Mucosa of gallbladder (tissue), 1 donor: ENCODE measurements around the gene BCOR. TPM values are rescaled to one million over a fixed set of nuclear protein-coding genes. Genes with fewer than 3 reads are reported as not detected.

Experiments
- DNase-seq: peaks from one replicate; pipeline ENCODE4 v3.0.0-alpha.2; 2020; ENCODE audit warnings: low spot score
- total RNA-seq: library from RNA; stranded (reverse); gene quantifications from one replicate; pipeline ENCODE4 v1.2.1, GENCODE V29; 2021
- donor health status: DM: no; HTN: no; CAD: no.

BCOR gene
- total RNA-seq, 1 donor from 2014 or later: 25.8 TPM

- no peak for DNase-seq
These were observed 15.2 kb upstream of the BCOR start for GRCh38 chrX:40112996-40113395.

DNA sequence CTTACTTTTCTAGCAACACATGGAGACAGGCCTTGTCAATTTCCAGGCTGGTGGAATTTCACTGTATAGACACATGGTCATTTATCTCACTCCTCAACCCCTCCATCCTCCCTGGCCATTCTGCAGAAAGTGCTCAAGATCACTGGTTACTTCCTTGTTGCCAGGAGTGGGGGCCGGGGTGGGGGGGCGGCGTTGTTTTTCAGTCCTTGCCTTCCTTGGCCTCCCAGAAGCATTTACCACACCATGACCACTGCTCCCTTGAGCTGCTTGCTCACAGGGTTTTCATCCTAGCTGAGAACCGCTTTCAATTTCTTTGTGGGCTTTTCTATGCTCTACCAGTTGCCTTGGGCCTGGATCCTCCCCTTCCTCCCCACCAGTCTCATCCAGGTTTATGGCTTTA, 14.1 kb upstream of the BCOR start:
- no peak for DNase-seq

- no peak for DNase-seq
These were observed 11.7 kb upstream of the BCOR start for GRCh38 chrX:40109288-40110008.

DNA sequence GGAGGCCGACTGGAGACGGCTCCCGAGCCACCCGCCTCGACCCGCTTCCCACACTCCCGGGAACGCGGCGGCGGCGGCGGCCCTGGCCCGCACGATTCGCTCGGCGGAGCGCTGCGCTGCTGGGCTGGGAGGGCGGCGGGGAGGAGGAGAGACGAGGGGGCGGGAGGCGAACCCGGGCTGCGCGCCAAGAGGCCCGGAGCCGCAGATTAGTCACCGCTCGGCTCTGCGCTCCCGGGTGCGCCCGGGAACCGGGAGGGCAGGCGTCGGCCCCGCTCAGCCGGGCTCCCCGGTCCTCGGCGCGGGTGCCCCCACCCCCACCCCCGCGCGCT, 11.2 kb upstream of the BCOR start:
- DNase-seq: peak; percentile 77

DNA sequence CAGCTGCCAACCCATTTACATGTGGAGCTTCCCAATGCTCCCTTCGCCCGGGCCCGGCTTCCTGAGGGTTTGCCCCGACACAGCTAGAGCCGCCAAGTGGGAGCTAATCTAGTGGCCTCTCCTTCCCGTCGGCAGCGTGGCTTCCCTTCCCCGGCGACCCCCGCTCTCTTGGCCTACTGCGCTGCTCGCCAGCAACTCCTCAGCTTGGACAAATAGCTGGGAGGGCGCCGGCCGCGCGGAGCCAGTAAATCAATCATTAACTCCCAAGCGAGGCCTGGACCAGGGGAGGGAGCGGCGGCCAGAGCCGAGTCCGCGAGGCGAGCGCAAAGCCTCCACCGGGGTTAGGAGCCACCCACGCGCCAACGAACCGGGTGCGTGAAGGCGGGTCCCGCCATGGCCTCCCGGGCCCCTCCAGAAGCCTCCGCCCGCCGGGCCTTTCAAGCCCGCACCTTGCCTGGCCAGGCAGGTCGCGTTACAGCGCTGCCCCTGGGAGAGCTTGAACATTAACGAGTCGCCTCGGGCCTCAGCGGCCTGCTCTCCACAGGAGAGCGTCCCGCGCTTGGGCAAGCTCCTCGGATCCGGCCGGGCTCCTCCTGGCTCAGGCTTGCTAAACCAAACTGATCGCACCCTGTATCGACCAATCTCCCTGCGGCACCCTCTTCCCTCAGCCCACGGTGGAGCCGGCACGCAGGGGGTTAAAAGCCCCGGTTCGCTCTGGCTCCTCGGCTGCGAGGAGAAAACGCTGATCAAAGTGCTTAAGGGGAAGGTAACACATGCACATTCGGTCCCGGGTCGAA, 10.6 kb upstream of the BCOR start:
- peak; percentile 52 for DNase-seq

GRCh38 chrX:40107291-40108161, 9.8 kb upstream of the BCOR start:
- DNase-seq: peak; percentile 57

DNA sequence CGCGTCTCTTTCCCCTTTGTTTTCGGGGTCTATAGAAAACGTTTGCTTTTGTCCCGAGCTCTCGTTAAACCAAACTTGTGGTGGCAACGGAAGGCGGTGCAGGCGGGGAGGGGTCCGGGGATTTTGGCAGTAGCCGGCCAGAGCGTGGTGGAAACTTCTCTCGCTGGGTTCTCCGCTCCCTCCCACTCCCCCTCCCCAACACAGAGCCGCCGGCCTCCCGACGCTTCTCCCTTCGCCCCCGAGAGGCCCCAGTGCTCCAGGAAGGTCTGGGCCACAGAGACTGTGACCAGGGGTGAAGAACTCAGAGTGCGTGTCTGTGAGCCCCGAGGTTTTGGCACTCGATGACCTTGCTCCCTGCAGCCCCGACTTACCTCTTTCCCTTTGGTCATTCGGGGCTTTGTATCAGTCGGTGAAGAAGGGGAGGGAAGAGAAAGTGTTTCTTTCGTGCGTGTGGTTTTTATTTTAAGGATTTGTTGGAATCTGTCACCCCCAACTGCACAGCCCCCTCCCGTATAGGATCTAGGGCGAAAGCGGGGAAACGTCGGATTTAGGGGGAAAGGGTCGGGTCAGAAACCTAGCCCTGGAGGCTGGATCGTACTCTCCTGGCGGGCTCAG, 9.0 kb upstream of the BCOR start:
- no peak for DNase-seq

DNA sequence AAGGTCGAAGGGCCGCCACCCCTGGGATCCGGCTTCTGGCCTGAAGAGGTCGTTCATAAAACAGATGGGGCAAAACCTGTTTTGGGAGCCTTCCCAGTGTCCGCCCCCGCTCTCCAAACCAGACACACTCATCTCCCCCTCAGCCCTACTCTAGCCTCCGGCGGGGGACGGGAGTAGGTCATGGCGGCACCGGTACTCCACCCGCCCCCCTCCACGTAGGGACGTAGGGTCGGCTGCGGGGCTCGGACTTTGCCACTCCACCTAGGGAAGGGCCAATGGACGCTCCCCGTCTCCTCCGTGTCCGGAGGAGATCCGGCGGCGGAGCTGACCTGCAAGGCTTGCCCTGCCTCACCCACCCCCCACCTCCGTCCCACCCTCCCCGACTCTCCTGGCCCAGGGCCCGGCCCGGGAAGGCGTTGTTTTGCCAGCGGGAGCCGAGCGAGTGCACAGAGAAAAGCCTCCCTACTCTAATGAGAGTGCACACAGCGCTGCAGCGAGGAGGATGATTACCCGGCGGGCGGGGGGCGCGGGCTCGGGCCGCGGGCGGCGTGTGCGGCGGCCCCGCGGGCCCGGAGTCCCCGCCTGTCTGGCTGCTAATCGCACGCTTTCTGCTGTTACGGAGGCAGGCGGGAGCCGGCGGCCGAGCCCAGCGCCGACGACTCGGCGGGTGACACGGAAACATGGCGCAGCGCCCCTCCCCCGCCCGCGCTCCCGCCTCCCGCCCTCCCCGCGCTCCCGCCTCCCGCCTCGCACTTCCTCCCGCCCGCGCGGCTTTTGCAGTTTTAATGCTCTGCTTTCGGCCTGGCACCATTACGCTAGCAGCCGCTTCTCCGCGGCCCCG, 8.3 kb upstream of the BCOR start:
- peak; percentile 65 for DNase-seq

- DNase-seq: peak; percentile 14
These were observed 7.5 kb upstream of the BCOR start for GRCh38 chrX:40104985-40105834.

- peak; percentile 19 for DNase-seq
These were observed 6.8 kb upstream of the BCOR start for GRCh38 chrX:40104630-40104984.

DNA sequence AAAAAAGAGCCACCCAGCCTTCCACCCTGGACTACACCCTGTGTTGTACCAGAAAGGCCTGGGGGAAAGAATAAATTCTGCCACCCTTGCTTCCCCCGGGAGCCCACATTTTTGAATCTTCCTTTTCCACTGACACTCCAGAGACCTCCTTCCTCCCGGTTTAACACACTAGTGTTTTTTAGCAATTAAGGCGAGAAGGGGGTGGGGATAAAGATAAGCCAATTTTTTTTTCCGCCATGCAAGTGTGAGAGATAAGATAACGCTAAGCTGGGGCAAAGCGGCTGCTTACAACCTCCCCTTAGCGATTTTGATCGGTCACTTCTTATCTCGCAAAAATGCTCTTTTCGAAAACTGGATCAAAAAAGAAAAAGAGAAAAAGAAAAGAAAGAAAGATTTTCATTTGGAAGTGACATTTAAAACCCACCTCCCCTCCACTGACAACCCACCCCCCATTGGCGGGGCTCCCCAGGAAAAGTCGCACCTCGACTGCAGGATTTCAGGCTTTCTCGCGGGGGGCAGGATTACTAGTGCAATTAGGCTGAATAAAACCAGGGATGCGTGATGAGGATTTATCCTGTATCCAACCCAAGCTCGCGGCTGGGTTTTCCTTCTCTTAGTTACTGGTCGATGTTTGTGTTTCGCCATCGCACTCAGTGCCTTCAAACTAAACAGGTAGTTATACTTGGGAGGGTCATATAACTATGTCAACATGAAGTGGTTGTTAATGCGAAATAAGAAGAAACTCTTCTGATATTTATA, 6.0 kb upstream of the BCOR start:
- no peak for DNase-seq

GRCh38 chrX:40102393-40103381, 4.9 kb upstream of the BCOR start:
- DNase-seq: no peak

DNA sequence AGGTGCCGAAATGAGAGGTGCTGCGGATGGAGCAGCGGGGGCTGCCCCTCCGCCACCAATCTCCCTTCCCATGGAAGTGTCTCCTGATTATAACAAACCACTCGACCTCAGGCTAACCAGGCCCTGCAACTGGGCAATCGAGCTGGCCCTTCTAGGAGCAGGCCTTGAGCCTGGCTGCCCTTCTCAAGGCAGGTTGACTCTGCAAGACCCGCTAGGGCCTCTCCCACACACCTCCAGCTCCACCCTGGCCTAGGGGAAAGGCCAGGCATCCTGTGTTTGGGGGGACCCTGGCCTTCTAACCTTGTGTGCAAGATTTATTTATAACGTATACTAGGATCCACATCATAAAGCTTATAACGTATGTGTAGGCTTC, 3.7 kb upstream of the BCOR start:
- DNase-seq: no peak

GRCh38 chrX:40100537-40101429, 3.0 kb upstream of the BCOR start:
- no peak for DNase-seq

DNA sequence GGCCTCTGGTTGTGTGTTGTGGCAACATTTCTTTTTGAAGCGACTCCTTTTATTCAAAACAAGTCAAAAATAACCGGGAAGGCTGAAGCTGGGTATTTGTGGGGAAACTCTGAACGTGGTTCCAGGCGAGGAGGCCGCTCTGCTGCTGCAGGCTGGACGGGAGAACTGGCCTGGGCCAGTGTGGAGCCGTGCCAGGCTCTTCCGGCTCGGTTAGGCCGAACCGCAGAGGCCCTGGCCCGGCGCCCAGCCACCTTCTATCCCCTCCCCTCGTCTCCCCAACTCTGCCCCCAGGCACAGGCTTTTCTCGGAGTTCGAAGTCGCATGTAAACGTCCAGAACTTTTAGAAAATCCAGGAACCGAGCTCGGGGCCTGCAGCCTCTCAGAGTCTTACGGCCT, 2.4 kb upstream of the BCOR start:
- DNase-seq: peak; percentile 12

DNA sequence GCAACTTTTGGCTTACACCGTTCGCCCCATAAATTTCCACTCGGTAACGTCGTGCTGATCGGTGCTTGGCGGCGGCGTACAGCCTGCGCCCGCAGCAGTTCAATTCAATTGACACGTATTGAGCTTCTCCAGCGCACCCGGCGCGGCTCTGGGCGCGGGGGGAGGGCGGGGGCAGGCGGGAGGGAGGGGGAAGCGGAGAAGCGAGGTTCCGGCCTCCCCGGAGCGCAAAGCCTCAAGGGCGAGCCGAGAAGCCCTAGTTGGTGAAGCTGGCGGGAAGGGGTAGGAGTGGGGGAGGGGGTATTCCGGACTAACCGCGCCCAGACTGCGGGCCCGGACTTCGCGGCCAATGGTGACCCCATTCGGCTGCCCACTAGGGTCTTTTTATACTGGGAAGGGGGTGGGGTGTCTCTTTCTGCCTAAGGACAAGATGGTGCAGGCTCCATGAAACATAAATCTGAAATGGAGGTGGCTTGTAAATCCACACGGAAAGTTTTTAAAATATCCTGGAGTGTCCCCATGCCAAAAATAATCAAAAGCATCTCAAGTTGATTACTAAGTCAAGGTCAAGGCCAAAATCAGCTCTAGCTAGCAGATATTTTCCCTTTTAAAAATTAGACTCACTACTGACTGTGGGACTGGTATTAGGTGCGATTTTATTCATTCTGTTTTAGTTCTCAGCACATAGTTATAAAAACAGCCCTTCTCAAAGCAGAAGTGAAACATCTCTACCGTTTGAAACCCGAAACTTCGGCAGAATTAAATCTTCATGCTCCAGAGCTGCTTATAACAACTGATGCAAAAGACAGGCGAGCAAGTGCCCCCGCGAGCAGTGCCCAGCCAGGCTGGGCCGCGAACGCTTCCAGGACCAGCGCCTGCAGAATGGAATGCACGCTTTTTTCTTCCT, 1.5 kb upstream of the BCOR start:
- DNase-seq: peak; percentile 30
